OCI-LY7 (cell line): ENCODE data around the gene ZNF821. TPM values are rescaled to one million over a fixed set of nuclear protein-coding genes. Genes with fewer than 3 reads are reported as not detected.
"Not testable (repeated sequence)": the region's sequence is repeated elsewhere in the genome, so short reads cannot be mapped to it uniquely, and the experiment has no call there.

Source experiments
- BruUV-seq: library from RNA; stranded (reverse); fragments of 400-500 nt; replicated peaks from 2 replicates; lab custom pipeline; 2021; lab: Mats Ljungman, UMichigan
- CTCF ChIA-PET: fragments of 300-600 bp; sonication (Branson Sonifier 250); formaldehyde crosslinking; loops from one replicate; lab custom pipeline; 2022; ENCODE audit warnings: antibody characterized with exemption; ENCODE audit not compliant: unreplicated experiment; lab: Charles Lee
- POLR2A ChIA-PET: fragments of 300-600 bp; sonication (Branson Sonifier 250); formaldehyde crosslinking; loops from one replicate; lab custom pipeline; 2022; ENCODE audit warnings: antibody characterized with exemption; lab: Charles Lee
- DNase-seq: peaks from one replicate; pipeline ENCODE4 v3.0.0-alpha.2; 2015; ENCODE audit warnings: low spot score
- H2AFZ ChIP-seq: fragments of 200-600 bp; sonication (generic), shearing (Covaris generic); 2 replicates; pipeline ENCODE4 v1.6.1; 2014; ENCODE audit warnings: mild to moderate bottlenecking, antibody characterized with exemption, low read length, moderate library complexity
- H3K27ac ChIP-seq: fragments of 200-600 bp; sonication (generic); 2 replicates; pipeline ENCODE4 v1.5.1; 2014; ENCODE audit warnings: mixed run types, low read depth, mild to moderate bottlenecking, moderate library complexity, low read length, inconsistent platforms; ENCODE audit not compliant: poor library complexity, severe bottlenecking
- H3K36me3 ChIP-seq: fragments of 200-600 bp; sonication (generic); 2 replicates; pipeline ENCODE4 v1.6.1; 2014; ENCODE audit warnings: mild to moderate bottlenecking, antibody characterized with exemption, low read length, moderate library complexity, mixed read lengths; ENCODE audit not compliant: insufficient read depth
- H3K4me1 ChIP-seq: fragments of 200-600 bp; sonication (generic); 2 replicates; pipeline ENCODE4 v1.5.1; 2014; ENCODE audit warnings: mild to moderate bottlenecking, low read length; ENCODE audit not compliant: insufficient read depth, poor library complexity, severe bottlenecking
- H3K4me2 ChIP-seq: fragments of 200-600 bp; sonication (generic); 2 replicates; pipeline ENCODE4 v1.6.1; 2014; ENCODE audit warnings: mild to moderate bottlenecking, low read length
- H3K4me3 ChIP-seq: fragments of 200-600 bp; sonication (generic); 2 replicates; pipeline ENCODE4 v1.5.1; 2014; ENCODE audit warnings: mild to moderate bottlenecking, low read depth, low read length; ENCODE audit not compliant: poor library complexity, severe bottlenecking
- H3K79me2 ChIP-seq: fragments of 200-600 bp; sonication (generic); 2 replicates; pipeline ENCODE4 v1.6.1; 2016; ENCODE audit warnings: low read depth, mild to moderate bottlenecking, low read length, moderate library complexity, mixed read lengths; ENCODE audit not compliant: insufficient read depth
- H3K9me2 ChIP-seq: fragments of 200-600 bp; sonication (generic); 2 replicates; pipeline ENCODE4 v1.6.1; 2016; ENCODE audit warnings: mild to moderate bottlenecking, low read length, mixed read lengths; ENCODE audit not compliant: insufficient read depth
- H3K9me3 ChIP-seq: fragments of 200-600 bp; sonication (generic); 2 replicates; pipeline ENCODE4 v1.6.1; 2014; ENCODE audit warnings: mild to moderate bottlenecking, mixed run types, low read length, mixed read lengths
- H4K20me1 ChIP-seq: fragments of 200-600 bp; sonication (generic); 2 replicates; pipeline ENCODE4 v1.6.1; 2014; ENCODE audit warnings: mild to moderate bottlenecking, antibody characterized with exemption, low read length, moderate library complexity, mixed read lengths; ENCODE audit not compliant: insufficient read depth
- EZH2phosphoT487 ChIP-seq: fragments of 200-600 bp; sonication (generic); IDR thresholded peaks from 2 replicates; pipeline ENCODE4 v1.6.1; 2018; ENCODE audit warnings: low read depth, borderline replicate concordance, mild to moderate bottlenecking, mixed run types, antibody characterized with exemption, low read length, moderate library complexity, mixed read lengths
- intact Hi-C: fragments of 100-400 bp; cut with micrococcal nuclease; formaldehyde crosslinking; loops from one replicate; pipeline ENCODE4 v1.10.0; 2022; ENCODE audit not compliant: unreplicated experiment
- total RNA-seq, 2 experiments: library from RNA; depleted of rRNA in 1 of 2; stranded (reverse); fragments of >200 nt in 1 of 2; shearing (Covaris generic) in 1 of 2; gene quantifications; 2 replicates each; pipeline ENCODE4 v1.2.3, GENCODE V29; 2014 to 2022
- TF ChIP-seq, protein P1 (sequence below): fragments of 200-600 bp; sonication (generic); conservative IDR thresholded peaks from 2 replicates; pipeline ENCODE4 v1.5.1; 2014; ENCODE audit warnings: mild to moderate bottlenecking, antibody characterized with exemption, low read length, moderate library complexity, mixed read lengths

The ZNF821 gene
- total RNA-seq, 2 experiments from 2014 or later = 14.6 to 17.8 TPM

DNA sequence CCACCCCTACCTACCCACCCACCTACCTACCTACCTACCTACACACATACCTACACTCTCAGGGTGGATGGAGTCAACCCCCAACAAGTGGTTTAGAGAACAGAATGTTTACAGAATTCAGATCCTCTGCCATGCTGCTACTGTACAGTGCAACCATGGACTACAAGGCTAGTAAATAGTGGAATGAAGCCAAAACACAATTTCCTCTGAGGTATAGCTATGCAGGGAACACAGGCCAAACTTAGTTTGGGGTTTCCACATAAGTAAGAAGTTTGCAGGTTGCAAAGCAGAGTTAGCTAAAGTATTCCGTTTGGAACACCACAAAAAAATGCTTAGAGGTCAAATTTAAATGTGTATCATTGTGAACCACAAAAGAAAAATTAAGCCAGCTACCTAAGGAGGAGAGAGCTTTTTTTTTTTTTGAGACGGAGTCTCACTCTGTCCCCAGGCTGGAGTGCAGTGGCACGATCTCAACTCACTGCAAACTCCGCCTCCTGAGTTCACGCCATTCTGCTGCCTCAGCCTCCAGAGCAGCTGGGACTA, 72.7 kb downstream of the ZNF821 start:
- Histone ChIP-seq H2AFZ (no peak overlapping the region), H3K36me3 (peaks cover 6% of the 10 kb centered on the region; the same call in 1 of the 2 replicates), H3K79me2 (peaks cover 24% of the 10 kb centered on the region), H3K4me1 (peaks cover 22% of the 10 kb centered on the region), H3K4me3 (no peak overlapping the region), H3K27ac (no peak overlapping the region), H3K9me3 (no peaks in the 10 kb centered on the region), H3K9me2 (no peaks in the 10 kb centered on the region), H3K4me2 (no peak overlapping the region), H4K20me1 (peaks cover 17% of the 10 kb centered on the region; the same call in 1 of the 2 replicates)
- intact Hi-C loops = no loop called here
- no peak for DNase-seq
- no TSS peak for BruUV-seq
- POLR2A ChIA-PET = interaction anchor here (0.5 to 1.1 kb wide), 3 partner anchors 12 to 102 kb away, joined by 3 to 4 read pairs (median 3); no protein-coding TSS in a partner anchor
- CTCF ChIA-PET = interaction anchor here (0.7 kb wide), 1 partner anchor 17 kb away, joined by 3 read pairs; no protein-coding TSS in a partner anchor
- TF ChIP-seq EZH2phosphoT487 = no peak
- TF ChIP-seq, protein P1, sequence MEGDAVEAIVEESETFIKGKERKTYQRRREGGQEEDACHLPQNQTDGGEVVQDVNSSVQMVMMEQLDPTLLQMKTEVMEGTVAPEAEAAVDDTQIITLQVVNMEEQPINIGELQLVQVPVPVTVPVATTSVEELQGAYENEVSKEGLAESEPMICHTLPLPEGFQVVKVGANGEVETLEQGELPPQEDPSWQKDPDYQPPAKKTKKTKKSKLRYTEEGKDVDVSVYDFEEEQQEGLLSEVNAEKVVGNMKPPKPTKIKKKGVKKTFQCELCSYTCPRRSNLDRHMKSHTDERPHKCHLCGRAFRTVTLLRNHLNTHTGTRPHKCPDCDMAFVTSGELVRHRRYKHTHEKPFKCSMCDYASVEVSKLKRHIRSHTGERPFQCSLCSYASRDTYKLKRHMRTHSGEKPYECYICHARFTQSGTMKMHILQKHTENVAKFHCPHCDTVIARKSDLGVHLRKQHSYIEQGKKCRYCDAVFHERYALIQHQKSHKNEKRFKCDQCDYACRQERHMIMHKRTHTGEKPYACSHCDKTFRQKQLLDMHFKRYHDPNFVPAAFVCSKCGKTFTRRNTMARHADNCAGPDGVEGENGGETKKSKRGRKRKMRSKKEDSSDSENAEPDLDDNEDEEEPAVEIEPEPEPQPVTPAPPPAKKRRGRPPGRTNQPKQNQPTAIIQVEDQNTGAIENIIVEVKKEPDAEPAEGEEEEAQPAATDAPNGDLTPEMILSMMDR = no peak

DNA sequence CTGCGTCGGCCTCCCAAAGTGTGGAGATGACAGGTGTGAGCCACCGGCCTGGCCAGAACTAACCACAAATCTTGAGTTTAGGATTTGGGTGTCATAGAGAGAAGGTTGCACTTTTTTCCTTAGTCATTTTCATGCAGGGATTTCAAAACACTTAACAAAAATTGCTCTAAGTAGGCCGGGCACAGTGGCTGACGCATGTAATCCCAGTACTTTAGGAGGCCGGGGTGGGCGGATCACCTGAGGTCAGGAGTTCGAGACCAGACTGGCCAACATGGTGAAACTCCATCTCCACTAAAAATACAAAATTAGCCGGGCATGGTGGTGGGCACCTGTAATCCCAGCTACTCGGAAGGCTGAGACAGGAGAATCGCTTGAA, 73.8 kb downstream of the ZNF821 start:
- H3K4me2 ChIP-seq = peak overlapping the region; percentile 92; the same call in 1 of the 2 replicates
- H3K27ac ChIP-seq, H3K9me2 ChIP-seq, H3K9me3 ChIP-seq, BruUV-seq, DNase-seq, intact Hi-C loops, CTCF ChIA-PET, H3K4me3 ChIP-seq, H2AFZ ChIP-seq: not testable (repeated sequence)
- H3K36me3 ChIP-seq = peaks cover 10% of the 10 kb centered on the region; the same call in 1 of the 2 replicates
- peaks cover 23% of the 10 kb centered on the region for H3K4me1 ChIP-seq
- peaks cover 36% of the 10 kb centered on the region for H3K79me2 ChIP-seq
- POLR2A ChIA-PET = interaction anchor here (1.1 kb wide), 1 partner anchor 287 kb away, joined by 3 read pairs; no protein-coding TSS in a partner anchor
- peaks cover 18% of the 10 kb centered on the region; the same call in 1 of the 2 replicates for H4K20me1 ChIP-seq

Other genes starting within 250 kb of the ZNF821 start
- 5.9 and 6.7 TPM in 2 replicates for gene PHLPP2, start 159.5 kb downstream of the ZNF821 start, total RNA-seq (2014; rRNA removed; shearing (Covaris generic))
- 13.6 and 14.8 TPM in 2 replicates for gene PHLPP2, start 159.5 kb downstream of the ZNF821 start, total RNA-seq (2022)
- gene AP1G1, start 75.3 kb downstream of the ZNF821 start, total RNA-seq (2014; rRNA removed; shearing (Covaris generic)) = 57.3 and 57.9 TPM in 2 replicates
- 68.0 and 89.7 TPM in 2 replicates for gene AP1G1, start 75.3 kb downstream of the ZNF821 start, total RNA-seq (2022)
- 12.5 and 12.8 TPM in 2 replicates for gene ATXN1L, start 38.2 kb downstream of the ZNF821 start, total RNA-seq (2014; rRNA removed; shearing (Covaris generic))
- 19.5 and 19.9 TPM in 2 replicates for gene ATXN1L, start 38.2 kb downstream of the ZNF821 start, total RNA-seq (2022)
- gene IST1, start 11.3 kb upstream of the ZNF821 start, total RNA-seq (2014; rRNA removed; shearing (Covaris generic)) = 147 and 152 TPM in 2 replicates
- gene IST1, start 11.3 kb upstream of the ZNF821 start, total RNA-seq (2022) = 200 and 201 TPM in 2 replicates
- 0.09 TPM in 1 of 2 replicates, not detected in the other for gene PKD1L3, start 116.2 kb upstream of the ZNF821 start, total RNA-seq (2014; rRNA removed; shearing (Covaris generic))
- not detected in 2 replicates for gene PKD1L3, start 116.2 kb upstream of the ZNF821 start, total RNA-seq (2022)
- 12.3 and 15.7 TPM in 2 replicates for gene DHODH, start 124.6 kb upstream of the ZNF821 start, total RNA-seq (2014; rRNA removed; shearing (Covaris generic))
- 16.6 and 20.9 TPM in 2 replicates for gene DHODH, start 124.6 kb upstream of the ZNF821 start, total RNA-seq (2022)
- gene HP, start 170.3 kb upstream of the ZNF821 start, total RNA-seq (2014; rRNA removed; shearing (Covaris generic)) = not detected in 2 replicates
- gene HP, start 170.3 kb upstream of the ZNF821 start, total RNA-seq (2022) = not detected in 2 replicates
- not detected in 2 replicates for gene HPR, start 179.0 kb upstream of the ZNF821 start, total RNA-seq (2014; rRNA removed; shearing (Covaris generic))
- not detected in 2 replicates for gene HPR, start 179.0 kb upstream of the ZNF821 start, total RNA-seq (2022)
- 7.9 and 9.5 TPM in 2 replicates for gene TXNL4B, start 209.4 kb upstream of the ZNF821 start, total RNA-seq (2014; rRNA removed; shearing (Covaris generic))
- gene TXNL4B, start 209.4 kb upstream of the ZNF821 start, total RNA-seq (2022) = 14.5 and 16.4 TPM in 2 replicates
- 56.6 and 71.9 TPM in 2 replicates for gene DHX38, start 209.7 kb upstream of the ZNF821 start, total RNA-seq (2014; rRNA removed; shearing (Covaris generic))
- gene DHX38, start 209.7 kb upstream of the ZNF821 start, total RNA-seq (2022) = 84.7 and 86.5 TPM in 2 replicates